ENCODE measurements around the gene ABCG1.

ABCG1 gene

DNA sequence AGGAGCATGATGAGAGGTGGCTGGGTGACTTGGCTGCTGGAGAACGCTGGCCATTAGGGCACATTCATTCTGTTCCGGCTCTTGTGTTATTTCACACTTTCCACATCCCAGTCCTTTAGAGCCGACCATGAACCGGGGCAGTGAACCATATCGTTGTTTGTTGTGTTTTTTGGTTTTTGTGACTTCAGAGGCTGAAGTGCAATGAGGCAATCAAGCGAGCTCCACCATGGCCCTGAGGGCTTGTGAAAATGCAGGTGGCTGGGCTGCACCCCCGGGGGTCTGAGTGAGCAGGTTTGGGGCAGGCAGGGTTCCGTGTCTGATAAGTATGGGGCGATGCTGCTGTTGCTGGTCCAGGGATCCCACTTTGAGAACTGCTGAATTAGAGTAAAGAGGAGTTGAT, 23.7 kb downstream of the ABCG1 start:
- Histone ChIP-seq H3K4me1 (ENCODE audit: control insufficient read depth, low read depth, low read length) (no peaks in the 10 kb centered on the region), H3K79me1 (ENCODE audit: low read length) (no peaks in the 10 kb centered on the region), H2BK120ac (ENCODE audit: low read depth, low read length) (no peak overlapping the region), H3K4me3 (ENCODE audit: low read length) (no peak overlapping the region), H3K4me2 (ENCODE audit: low read length) (no peak overlapping the region), H3K9ac (ENCODE audit: low read length) (no peak overlapping the region), H3K27me3 (ENCODE audit: insufficient read depth, low read length, poor library complexity) (no peaks in the 10 kb centered on the region), H2BK15ac (replicated peaks; ENCODE audit: low read depth) (no peak overlapping the region), H4K5ac (ENCODE audit: low read length) (no peak overlapping the region), H3K79me2 (ENCODE audit: control insufficient read depth, insufficient read depth, low read length) (no peaks in the 10 kb centered on the region), H3K18ac (ENCODE audit: low read length) (no peak overlapping the region), H4K8ac (ENCODE audit: low read depth, low read length) (no peak overlapping the region), H2AK5ac (ENCODE audit: low read length) (no peak overlapping the region), H3K23ac (ENCODE audit: low read length) (peak overlapping the region; percentile 45), H3K56ac (ENCODE audit: low read length) (no peak overlapping the region), H3K4ac (ENCODE audit: low read depth, low read length) (no peak overlapping the region), H3K36me3 (ENCODE audit: control insufficient read depth, insufficient read depth, low read length) (no peaks in the 10 kb centered on the region), H3K27ac (ENCODE audit: low read depth, low read length) (no peak overlapping the region), H2BK5ac (ENCODE audit: low read length) (no peak overlapping the region)
- no CpG with 5 or more reads among the region's 9 CpGs for WGBS (ENCODE audit: extremely low coverage, insufficient coverage, low lambda C conversion rate)
- no peak for DNase-seq

DNA sequence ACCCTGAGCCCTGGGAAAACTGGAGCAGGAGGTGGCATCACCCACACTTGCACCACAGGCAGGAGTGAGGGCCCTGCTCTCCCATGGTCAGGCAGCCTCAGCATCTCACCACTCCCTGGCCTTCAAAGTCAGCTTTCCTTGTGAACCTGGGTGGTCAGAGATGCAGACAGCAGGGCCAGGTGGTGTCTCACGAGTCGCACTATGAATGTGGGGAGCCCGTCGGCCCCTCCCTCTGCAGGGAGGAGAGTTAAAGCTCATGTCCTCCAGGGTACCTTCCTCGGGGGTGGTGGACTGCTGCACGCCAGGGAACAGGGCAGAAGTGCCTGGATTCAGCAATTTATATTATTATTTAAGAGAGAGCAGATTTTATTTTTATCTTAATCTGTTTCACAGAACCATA, 24.1 kb downstream of the ABCG1 start:
- no peaks in the 10 kb centered on the region for H3K27me3 ChIP-seq (ENCODE audit: insufficient read depth, low read length, poor library complexity)
- H3K4me3 ChIP-seq (ENCODE audit: low read length) = no peak overlapping the region
- no peak overlapping the region for H3K18ac ChIP-seq (ENCODE audit: low read length)
- no peaks in the 10 kb centered on the region for H3K79me1 ChIP-seq (ENCODE audit: low read length)
- H3K27ac ChIP-seq (ENCODE audit: low read depth, low read length) = no peak overlapping the region
- no peak overlapping the region for H3K9ac ChIP-seq (ENCODE audit: low read length)
- H4K8ac ChIP-seq (ENCODE audit: low read depth, low read length) = no peak overlapping the region
- H3K79me2 ChIP-seq (ENCODE audit: control insufficient read depth, insufficient read depth, low read length) = no peaks in the 10 kb centered on the region
- no peak overlapping the region for H3K56ac ChIP-seq (ENCODE audit: low read length)
- DNase-seq = no peak
- WGBS (ENCODE audit: extremely low coverage, insufficient coverage, low lambda C conversion rate) = no CpG with 5 or more reads among the region's 6 CpGs
- H3K4ac ChIP-seq (ENCODE audit: low read depth, low read length) = no peak overlapping the region
- no peak overlapping the region for H2BK120ac ChIP-seq (ENCODE audit: low read depth, low read length)
- H2BK15ac ChIP-seq (replicated peaks; ENCODE audit: low read depth) = no peak overlapping the region
- H2AK5ac ChIP-seq (ENCODE audit: low read length) = no peak overlapping the region
- no peaks in the 10 kb centered on the region for H3K36me3 ChIP-seq (ENCODE audit: control insufficient read depth, insufficient read depth, low read length)
- H3K23ac ChIP-seq (ENCODE audit: low read length) = peak overlapping the region; percentile 45
- H3K4me2 ChIP-seq (ENCODE audit: low read length) = no peak overlapping the region
- no peak overlapping the region for H2BK5ac ChIP-seq (ENCODE audit: low read length)
- no peak overlapping the region for H4K5ac ChIP-seq (ENCODE audit: low read length)
- H3K4me1 ChIP-seq (ENCODE audit: control insufficient read depth, low read depth, low read length) = no peaks in the 10 kb centered on the region

DNA sequence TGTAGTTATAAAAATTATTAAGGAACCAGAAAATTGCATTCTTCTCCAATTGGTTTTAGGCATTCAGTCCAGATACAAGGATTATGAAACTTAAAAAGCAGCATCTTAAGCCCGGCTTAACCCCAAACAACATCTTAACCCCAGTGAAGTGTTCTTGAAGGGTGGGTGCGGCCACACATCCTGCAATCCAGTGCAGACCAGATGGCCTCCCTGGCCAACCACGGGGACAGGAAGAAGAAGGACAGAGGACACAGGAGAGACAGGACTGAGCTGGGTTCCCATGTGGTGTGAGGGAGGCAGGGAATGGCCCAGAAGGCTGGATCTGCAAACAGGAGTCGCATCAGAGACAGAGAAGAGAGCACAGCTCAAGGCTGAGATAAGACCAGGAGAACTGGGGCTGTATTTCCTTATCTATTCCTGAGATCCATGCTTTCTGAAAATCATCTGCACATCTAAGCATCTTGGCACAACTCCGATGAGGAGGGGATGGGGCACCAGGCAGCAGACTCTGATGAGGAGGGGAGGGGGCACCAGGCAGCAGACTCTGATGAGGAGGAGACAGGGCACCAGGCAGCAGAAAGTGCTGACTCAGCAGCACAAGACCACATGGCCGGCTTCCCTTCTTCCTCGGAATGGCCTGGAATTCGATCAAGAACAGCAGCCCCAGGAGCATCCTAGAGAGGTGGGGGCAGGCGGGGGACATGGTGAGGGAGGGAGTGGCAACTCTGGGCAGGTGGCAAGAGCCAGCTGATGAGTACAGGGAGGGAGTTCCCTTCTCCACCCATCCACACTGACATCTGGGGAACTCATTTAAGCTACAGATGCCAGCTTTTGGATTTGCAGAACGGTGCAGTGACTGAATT, 26.6 kb downstream of the ABCG1 start:
- Histone ChIP-seq H2BK120ac (ENCODE audit: low read depth, low read length) (no peak overlapping the region), H2BK15ac (replicated peaks; ENCODE audit: low read depth) (no peak overlapping the region), H3K56ac (ENCODE audit: low read length) (no peak overlapping the region), H4K5ac (ENCODE audit: low read length) (no peak overlapping the region), H2AK5ac (ENCODE audit: low read length) (no peak overlapping the region), H3K18ac (ENCODE audit: low read length) (no peak overlapping the region), H3K36me3 (ENCODE audit: control insufficient read depth, insufficient read depth, low read length) (no peaks in the 10 kb centered on the region), H4K8ac (ENCODE audit: low read depth, low read length) (no peak overlapping the region), H3K4me3 (ENCODE audit: low read length) (no peak overlapping the region), H3K27ac (ENCODE audit: low read depth, low read length) (no peak overlapping the region), H3K4ac (ENCODE audit: low read depth, low read length) (no peak overlapping the region), H3K79me1 (ENCODE audit: low read length) (no peaks in the 10 kb centered on the region), H3K9ac (ENCODE audit: low read length) (no peak overlapping the region), H3K23ac (ENCODE audit: low read length) (no peak overlapping the region), H3K4me2 (ENCODE audit: low read length) (no peak overlapping the region), H3K27me3 (ENCODE audit: insufficient read depth, low read length, poor library complexity) (no peaks in the 10 kb centered on the region), H2BK5ac (ENCODE audit: low read length) (no peak overlapping the region), H3K79me2 (ENCODE audit: control insufficient read depth, insufficient read depth, low read length) (no peaks in the 10 kb centered on the region), H3K4me1 (ENCODE audit: control insufficient read depth, low read depth, low read length) (no peaks in the 10 kb centered on the region)
- DNase-seq = peak; percentile 35
- no CpG with 5 or more reads among the region's 10 CpGs for WGBS (ENCODE audit: extremely low coverage, insufficient coverage, low lambda C conversion rate)

DNA sequence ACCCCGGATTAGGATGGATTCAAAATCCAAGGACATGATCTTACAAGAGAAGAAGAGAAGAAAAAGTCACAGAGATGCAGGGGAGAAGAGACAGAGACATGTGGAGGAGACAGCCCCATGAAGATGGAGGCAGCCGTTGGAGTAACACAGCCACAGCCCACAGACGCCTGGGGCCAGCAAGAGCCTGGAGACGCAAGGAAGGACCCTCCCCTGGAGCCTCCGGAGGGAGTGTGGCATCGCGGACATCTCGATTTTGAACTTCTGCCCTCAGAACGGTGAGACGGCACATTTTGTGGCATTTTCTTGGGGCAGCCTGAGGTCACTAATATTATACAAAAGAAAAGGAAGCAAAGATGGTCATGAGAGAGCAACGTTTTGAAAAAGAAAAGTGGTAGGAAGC, 28.8 kb downstream of the ABCG1 start:
- no peak overlapping the region for H4K5ac ChIP-seq (ENCODE audit: low read length)
- H3K4ac ChIP-seq (ENCODE audit: low read depth, low read length) = no peak overlapping the region
- H3K27ac ChIP-seq (ENCODE audit: low read depth, low read length) = no peak overlapping the region
- no peak overlapping the region for H3K4me2 ChIP-seq (ENCODE audit: low read length)
- H3K4me1 ChIP-seq (ENCODE audit: control insufficient read depth, low read depth, low read length) = no peaks in the 10 kb centered on the region
- H3K36me3 ChIP-seq (ENCODE audit: control insufficient read depth, insufficient read depth, low read length) = no peaks in the 10 kb centered on the region
- no peak overlapping the region for H3K18ac ChIP-seq (ENCODE audit: low read length)
- H2BK120ac ChIP-seq (ENCODE audit: low read depth, low read length) = no peak overlapping the region
- H3K23ac ChIP-seq (ENCODE audit: low read length) = no peak overlapping the region
- no peak overlapping the region for H4K8ac ChIP-seq (ENCODE audit: low read depth, low read length)
- no peak overlapping the region for H3K4me3 ChIP-seq (ENCODE audit: low read length)
- no peaks in the 10 kb centered on the region for H3K79me2 ChIP-seq (ENCODE audit: control insufficient read depth, insufficient read depth, low read length)
- no peaks in the 10 kb centered on the region for H3K79me1 ChIP-seq (ENCODE audit: low read length)
- no peaks in the 10 kb centered on the region for H3K27me3 ChIP-seq (ENCODE audit: insufficient read depth, low read length, poor library complexity)
- H3K56ac ChIP-seq (ENCODE audit: low read length) = no peak overlapping the region
- no peak overlapping the region for H2BK5ac ChIP-seq (ENCODE audit: low read length)
- no peak overlapping the region for H2AK5ac ChIP-seq (ENCODE audit: low read length)
- no peak for DNase-seq
- no peak overlapping the region for H3K9ac ChIP-seq (ENCODE audit: low read length)
- no peak overlapping the region for H2BK15ac ChIP-seq (replicated peaks; ENCODE audit: low read depth)
- no CpG with 5 or more reads among the region's 11 CpGs for WGBS (ENCODE audit: extremely low coverage, insufficient coverage, low lambda C conversion rate)

DNA sequence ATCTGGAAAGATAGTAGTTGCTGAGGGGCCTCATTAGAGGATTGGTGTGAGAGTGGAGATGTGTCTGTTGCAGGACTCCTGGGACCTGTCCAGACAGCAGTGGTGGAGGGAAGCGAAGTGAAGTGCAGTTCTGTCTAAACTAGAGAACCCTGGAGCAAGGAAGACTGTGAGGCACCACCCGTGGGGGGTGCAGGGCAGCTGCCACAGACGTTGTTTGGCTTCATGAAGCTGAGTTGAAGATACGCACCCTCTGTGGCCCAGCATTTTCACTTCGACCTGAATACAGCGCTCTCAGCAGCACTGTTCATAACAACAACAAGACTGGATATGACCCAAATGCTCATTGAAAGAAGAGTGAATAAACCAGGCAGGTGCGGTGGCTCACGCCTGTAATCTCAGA, 29.3 kb downstream of the ABCG1 start:
- Histone ChIP-seq H3K36me3 (ENCODE audit: control insufficient read depth, insufficient read depth, low read length) (no peaks in the 10 kb centered on the region), H3K18ac (ENCODE audit: low read length) (no peak overlapping the region), H2AK5ac (ENCODE audit: low read length) (no peak overlapping the region), H3K9ac (ENCODE audit: low read length) (no peak overlapping the region), H3K79me1 (ENCODE audit: low read length) (no peaks in the 10 kb centered on the region), H4K8ac (ENCODE audit: low read depth, low read length) (no peak overlapping the region), H3K23ac (ENCODE audit: low read length) (no peak overlapping the region), H3K56ac (ENCODE audit: low read length) (no peak overlapping the region), H2BK15ac (replicated peaks; ENCODE audit: low read depth) (no peak overlapping the region), H3K4me3 (ENCODE audit: low read length) (no peak overlapping the region), H4K5ac (ENCODE audit: low read length) (no peak overlapping the region), H2BK5ac (ENCODE audit: low read length) (no peak overlapping the region), H3K4me2 (ENCODE audit: low read length) (no peak overlapping the region), H3K27me3 (ENCODE audit: insufficient read depth, low read length, poor library complexity) (no peaks in the 10 kb centered on the region), H3K27ac (ENCODE audit: low read depth, low read length) (no peak overlapping the region), H2BK120ac (ENCODE audit: low read depth, low read length) (no peak overlapping the region), H3K4me1 (ENCODE audit: control insufficient read depth, low read depth, low read length) (no peaks in the 10 kb centered on the region), H3K4ac (ENCODE audit: low read depth, low read length) (no peak overlapping the region), H3K79me2 (ENCODE audit: control insufficient read depth, insufficient read depth, low read length) (no peaks in the 10 kb centered on the region)
- no peak for DNase-seq
- WGBS (ENCODE audit: extremely low coverage, insufficient coverage, low lambda C conversion rate) = no CpG with 5 or more reads among the region's 8 CpGs
